ENCODE measurements around the gene FBXL15. TPM values are rescaled to one million over a fixed set of nuclear protein-coding genes. Genes with fewer than 3 reads are reported as not detected.

Gene FBXL15
- total and polyA plus RNA-seq, 9 of the 15 experiments (the other 6 are each of a cell fraction or from before 2014, with no cell fraction given), result 0.08 to 25.9 (median 3.5) TPM

- TF ChIP-seq SAP30 (IDR thresholded peaks at IDR 0.05; ENCODE audit: borderline replicate concordance, insufficient read depth, low read depth, low read length, poor library complexity, severe bottlenecking), result no peak
- TF ChIP-seq ZNF395 (CRISPR knock-in tag; IDR thresholded peaks at IDR 0.05), result no peak
- no peak for TF ChIP-seq ATF1 (CRISPR knock-in tag; IDR thresholded peaks at IDR 0.05)
- peak; percentile 69 for TF ChIP-seq ATF1 (tag; IDR thresholded peaks at IDR 0.05)
- TF ChIP-seq ETV1 (tag; conservative IDR thresholded peaks at IDR 0.05; ENCODE audit: low read depth), result peak; percentile 34; the same call in 1 of the 2 replicates
- peak; percentile 80 for TF ChIP-seq RB1 (IDR thresholded peaks at IDR 0.05; ENCODE audit: low read depth)
- no peak for TF ChIP-seq RUNX1 (IDR thresholded peaks at IDR 0.05; ENCODE audit: low read depth)
- TF ChIP-seq REST (IDR thresholded peaks at IDR 0.05; ENCODE audit: borderline replicate concordance), result peak; percentile 72
- TF ChIP-seq REST (CRISPR knock-in tag; IDR thresholded peaks at IDR 0.05; ENCODE audit: low read depth), result no peak
- no peak for TF ChIP-seq FOXO4 (CRISPR knock-in tag; IDR thresholded peaks at IDR 0.05)
- peak; percentile 97 for TF ChIP-seq MAX (CRISPR knock-in tag; IDR thresholded peaks at IDR 0.05)
- peak; percentile 50 to 81; a peak in 3 of 4 replicates for TF ChIP-seq MAZ (CRISPR knock-in tag; conservative IDR thresholded peaks at IDR 0.05 in 1 of 2, IDR thresholded peaks at IDR 0.05 in 1 of 2)
- TF ChIP-seq HBP1 (CRISPR knock-in tag; IDR thresholded peaks at IDR 0.05), result no peak
Measured at GRCh38 chr10:102422545-102423129, 2.0 kb downstream of the FBXL15 start (continued).
